Glutamatergic neuron (in vitro differentiated cells): ENCODE results near the gene SLC38A10. TPM values are rescaled to one million over a fixed set of nuclear protein-coding genes. Genes with fewer than 3 reads are reported as not detected.
A peak's percentile ranks its signal among the peaks of the same experiment; 100 is the strongest.

ENCODE experiments used
- DNase-seq: peaks from one replicate; pipeline ENCODE4 v3.0.0; 2022
- H3K27ac Mint-ChIP-seq: one replicate; pipeline ENCODE4 v1.8.0; 2020; ENCODE audit warnings: mild to moderate bottlenecking, mixed read lengths, inconsistent platforms; ENCODE audit not compliant: unreplicated experiment
- H3K27me3 Mint-ChIP-seq: one replicate; pipeline ENCODE4 v1.8.0; 2020; ENCODE audit warnings: mild to moderate bottlenecking, moderate library complexity, mixed read lengths, inconsistent platforms; ENCODE audit not compliant: unreplicated experiment
- H3K36me3 Mint-ChIP-seq: one replicate; pipeline ENCODE4 v1.8.0; 2020; ENCODE audit warnings: mild to moderate bottlenecking, mixed read lengths, inconsistent platforms; ENCODE audit not compliant: unreplicated experiment
- H3K4me1 Mint-ChIP-seq: one replicate; pipeline ENCODE4 v1.8.0; 2020; ENCODE audit warnings: mild to moderate bottlenecking, low read depth, mixed read lengths, inconsistent platforms; ENCODE audit not compliant: unreplicated experiment
- H3K4me3 Mint-ChIP-seq: one replicate; pipeline ENCODE4 v1.8.0; 2020; ENCODE audit warnings: mild to moderate bottlenecking, mixed read lengths, inconsistent platforms; ENCODE audit not compliant: unreplicated experiment
- H3K9me3 Mint-ChIP-seq: one replicate; pipeline ENCODE4 v1.8.0; 2020; ENCODE audit warnings: mild to moderate bottlenecking, moderate library complexity, mixed read lengths, inconsistent platforms; ENCODE audit not compliant: unreplicated experiment
- total RNA-seq: library from RNA; stranded (reverse); fragmentation: NEBNext Ultra II Directional; extraction: Animal tissue kit (Norgen Biotek cat#: 25700); gene quantifications from one replicate; pipeline ENCODE4 v1.2.1, GENCODE V29; 2021; ENCODE audit not compliant: unreplicated experiment
- TF ChIP-seq, protein P1 (sequence below): fragments of 200-600 bp; sonication (generic); IDR thresholded peaks from one replicate; pipeline ENCODE4 v1.5.0; 2021; ENCODE audit not compliant: partially characterized antibody, unreplicated experiment

SLC38A10 gene
- total RNA-seq, 1 donor from 2014 or later, result 92.4 TPM

DNA sequence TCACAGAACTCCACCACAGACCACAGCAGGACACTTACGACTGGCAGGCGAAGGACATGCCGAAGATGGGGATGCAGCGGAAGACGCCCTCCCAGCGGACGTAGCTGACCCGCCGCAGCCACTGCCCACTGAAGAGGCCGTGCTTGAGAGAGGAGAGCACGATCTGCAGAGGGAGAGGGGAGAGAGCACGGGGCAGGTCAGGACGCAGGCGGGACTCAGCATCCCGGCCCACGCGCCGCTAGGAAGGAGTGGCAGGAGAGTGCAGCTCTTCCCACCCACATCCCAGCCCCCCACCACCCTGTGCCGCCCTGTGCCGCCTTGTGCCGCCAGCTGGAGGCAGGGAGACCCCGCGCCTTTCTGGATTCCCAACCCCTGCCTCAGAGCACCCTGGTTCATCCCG lies 14.5 kb downstream of the SLC38A10 start:
- Mint-ChIP-seq H3K4me1 (peaks cover 10% of the 10 kb centered on the region), H3K27me3 (peaks cover 8% of the 10 kb centered on the region), H3K4me3 (no peak overlapping the region), H3K9me3 (peaks cover 9% of the 10 kb centered on the region), H3K27ac (peak overlapping the region; percentile 34), H3K36me3 (peaks cover 5% of the 10 kb centered on the region)
- DNase-seq, result no peak
- TF ChIP-seq, protein P1, sequence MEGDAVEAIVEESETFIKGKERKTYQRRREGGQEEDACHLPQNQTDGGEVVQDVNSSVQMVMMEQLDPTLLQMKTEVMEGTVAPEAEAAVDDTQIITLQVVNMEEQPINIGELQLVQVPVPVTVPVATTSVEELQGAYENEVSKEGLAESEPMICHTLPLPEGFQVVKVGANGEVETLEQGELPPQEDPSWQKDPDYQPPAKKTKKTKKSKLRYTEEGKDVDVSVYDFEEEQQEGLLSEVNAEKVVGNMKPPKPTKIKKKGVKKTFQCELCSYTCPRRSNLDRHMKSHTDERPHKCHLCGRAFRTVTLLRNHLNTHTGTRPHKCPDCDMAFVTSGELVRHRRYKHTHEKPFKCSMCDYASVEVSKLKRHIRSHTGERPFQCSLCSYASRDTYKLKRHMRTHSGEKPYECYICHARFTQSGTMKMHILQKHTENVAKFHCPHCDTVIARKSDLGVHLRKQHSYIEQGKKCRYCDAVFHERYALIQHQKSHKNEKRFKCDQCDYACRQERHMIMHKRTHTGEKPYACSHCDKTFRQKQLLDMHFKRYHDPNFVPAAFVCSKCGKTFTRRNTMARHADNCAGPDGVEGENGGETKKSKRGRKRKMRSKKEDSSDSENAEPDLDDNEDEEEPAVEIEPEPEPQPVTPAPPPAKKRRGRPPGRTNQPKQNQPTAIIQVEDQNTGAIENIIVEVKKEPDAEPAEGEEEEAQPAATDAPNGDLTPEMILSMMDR, result no peak

DNA sequence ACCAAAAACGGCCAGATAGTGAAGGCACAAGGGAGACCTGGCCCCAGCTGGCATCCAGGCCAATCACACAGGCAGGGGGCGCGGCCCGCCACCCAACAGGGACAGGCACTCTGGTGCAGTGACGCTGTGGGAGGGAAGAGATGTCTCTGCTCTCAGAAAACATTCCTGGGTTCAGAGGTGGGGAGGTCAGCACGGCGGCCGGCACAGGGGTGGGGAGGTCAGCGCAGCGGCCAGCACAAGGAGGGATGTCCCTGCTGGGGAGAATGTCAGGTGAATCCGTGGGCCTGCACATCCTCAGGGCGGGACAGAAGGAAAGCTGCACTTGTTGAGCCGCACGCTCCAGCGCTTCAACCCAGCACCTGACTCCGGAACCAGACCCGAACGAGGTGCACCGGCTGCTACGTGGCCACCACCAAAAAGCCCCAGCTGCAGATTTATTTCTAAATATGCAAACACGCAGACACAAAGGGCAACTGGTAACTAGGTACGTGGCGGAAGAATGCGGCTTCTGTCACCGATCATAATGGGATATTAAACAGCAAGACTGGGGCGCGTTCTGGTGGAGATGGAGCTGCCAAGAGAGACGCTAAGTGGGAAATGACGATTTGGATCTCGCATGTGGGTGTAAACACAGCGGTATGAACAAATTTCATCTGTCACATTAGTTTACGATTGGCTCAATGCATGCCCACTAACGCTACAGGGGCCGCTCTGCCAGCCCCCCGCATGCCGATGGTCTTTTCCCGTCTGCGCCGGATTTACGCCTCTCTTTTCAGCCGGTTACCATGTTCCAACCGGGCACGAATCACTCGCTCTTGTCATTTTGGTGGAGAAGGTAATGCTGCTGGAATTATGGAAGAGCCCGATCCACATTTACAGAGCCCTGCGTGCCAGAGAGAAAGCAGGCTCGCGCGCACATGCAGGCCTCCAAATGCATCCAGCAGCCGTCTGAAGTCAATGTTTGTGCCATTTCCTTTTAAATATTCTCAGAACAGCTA lies 15.5 kb downstream of the SLC38A10 start:
- Mint-ChIP-seq H3K9me3 (peaks cover 9% of the 10 kb centered on the region), H3K4me3 (no peak overlapping the region), H3K36me3 (peaks cover 5% of the 10 kb centered on the region), H3K27me3 (peaks cover 8% of the 10 kb centered on the region), H3K4me1 (peaks cover 3% of the 10 kb centered on the region), H3K27ac (no peak overlapping the region)
- TF ChIP-seq, protein P1, result no peak
- no peak for DNase-seq

DNA sequence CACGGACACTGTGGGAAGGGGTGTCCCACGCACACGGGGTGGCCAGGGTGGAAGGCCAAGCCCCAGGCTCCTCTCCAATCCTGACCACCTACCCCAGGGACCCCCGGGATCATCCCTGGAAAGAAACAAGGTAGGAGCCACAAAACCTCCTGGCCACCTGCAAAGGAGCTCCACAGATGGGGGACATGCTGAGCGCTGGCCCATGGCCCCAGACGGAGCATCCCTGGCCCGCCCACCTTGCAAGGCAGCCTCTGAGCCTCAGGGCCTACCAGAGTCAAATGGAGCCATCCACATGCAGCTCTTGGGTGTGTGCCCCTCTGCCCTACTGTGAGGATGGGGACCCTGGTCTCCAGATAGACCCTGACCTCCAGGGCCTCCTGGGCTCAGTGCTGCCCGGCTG lies 16.3 kb downstream of the SLC38A10 start:
- H3K4me3 Mint-ChIP-seq, result no peak overlapping the region
- no peak for DNase-seq
- TF ChIP-seq, protein P1, result no peak
- H3K4me1 Mint-ChIP-seq, result no peaks in the 10 kb centered on the region
- no peak overlapping the region for H3K27ac Mint-ChIP-seq
- H3K9me3 Mint-ChIP-seq, result peaks cover 7% of the 10 kb centered on the region
- peaks cover 5% of the 10 kb centered on the region for H3K27me3 Mint-ChIP-seq
- peaks cover 5% of the 10 kb centered on the region for H3K36me3 Mint-ChIP-seq

DNA sequence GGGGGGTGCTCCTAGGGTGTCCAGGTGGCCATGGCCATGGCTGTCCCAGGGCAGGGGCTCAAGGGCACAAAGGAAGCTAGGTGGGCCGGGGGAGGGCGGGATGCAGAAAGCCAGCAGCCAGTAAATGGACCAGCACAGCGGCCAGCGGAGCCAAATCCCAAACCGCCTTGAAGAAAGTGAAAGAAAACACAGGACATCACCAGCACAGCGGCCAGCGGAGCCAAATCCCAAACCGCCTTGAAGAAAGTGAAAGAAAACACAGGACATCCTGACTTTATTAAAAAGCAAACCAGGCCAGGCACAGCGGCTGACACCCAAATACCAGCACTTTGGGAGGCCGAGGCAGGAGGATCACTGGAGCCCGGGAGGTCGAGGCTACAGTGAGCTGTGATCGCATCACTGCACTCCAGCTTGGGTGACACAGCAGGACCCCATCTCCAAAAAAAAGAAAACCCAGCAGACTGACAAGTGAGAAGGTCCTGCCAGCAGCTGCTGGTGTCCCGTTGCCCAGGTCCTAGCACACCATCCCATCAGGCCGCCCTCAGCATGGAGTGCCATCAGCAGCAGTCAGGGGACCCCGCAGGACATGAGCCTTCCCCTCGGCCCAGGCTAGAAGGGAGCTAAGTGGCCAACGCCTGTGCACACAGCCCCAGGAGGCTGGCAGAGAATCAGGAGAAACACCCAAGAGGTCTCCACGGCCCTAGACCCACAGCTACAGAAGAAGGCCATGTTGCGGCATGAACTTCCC lies 17.0 kb downstream of the SLC38A10 start:
- no peak overlapping the region for H3K27ac Mint-ChIP-seq
- H3K4me3 Mint-ChIP-seq, result no peak overlapping the region
- H3K4me1 Mint-ChIP-seq, result no peaks in the 10 kb centered on the region
- H3K9me3 Mint-ChIP-seq, result peaks cover 7% of the 10 kb centered on the region
- H3K27me3 Mint-ChIP-seq, result peaks cover 5% of the 10 kb centered on the region
- peaks cover 5% of the 10 kb centered on the region for H3K36me3 Mint-ChIP-seq
- DNase-seq, result no peak
- TF ChIP-seq, protein P1, result no peak
